HG02678 (cell line): ENCODE results near the gene IL12RB1.
"Not testable (repeated sequence)": the region's sequence is repeated elsewhere in the genome, so short reads cannot be mapped to it uniquely, and the experiment has no call there.

ENCODE experiments used
- ATAC-seq: cut with Tn5 transposase; IDR thresholded peaks from one replicate; pipeline ENCODE4 v1.9.1; 2021; ENCODE audit warnings: mild to moderate bottlenecking, moderate library complexity; ENCODE audit not compliant: unreplicated experiment

IL12RB1 gene

GRCh38 chr19:18090545-18091216, 3.9 kb upstream of the IL12RB1 start:
- ATAC-seq = no peak

- no peak for ATAC-seq
These were observed 3.0 kb upstream of the IL12RB1 start for GRCh38 chr19:18089726-18090125.

- ATAC-seq = not testable (repeated sequence)
These were observed 2.4 kb upstream of the IL12RB1 start for GRCh38 chr19:18089096-18089541.

- no peak for ATAC-seq
These were observed 854 bp downstream of the IL12RB1 start for GRCh38 chr19:18085702-18086457.

GRCh38 chr19:18083929-18084684, 2.6 kb downstream of the IL12RB1 start:
- no peak for ATAC-seq

- ATAC-seq = no peak
These were observed 12.5 kb downstream of the IL12RB1 start for GRCh38 chr19:18074192-18074591.

- ATAC-seq = no peak
These were observed 13.5 kb downstream of the IL12RB1 start for GRCh38 chr19:18073197-18073596.

- ATAC-seq = no peak
These were observed 14.4 kb downstream of the IL12RB1 start for GRCh38 chr19:18072335-18072734.

- ATAC-seq = no peak
These were observed 16.6 kb downstream of the IL12RB1 start for GRCh38 chr19:18070181-18070580.

GRCh38 chr19:18069383-18069782, 17.4 kb downstream of the IL12RB1 start:
- no peak for ATAC-seq

GRCh38 chr19:18068395-18068794, 18.3 kb downstream of the IL12RB1 start:
- no peak for ATAC-seq

GRCh38 chr19:18065173-18065495, 21.6 kb downstream of the IL12RB1 start:
- no peak for ATAC-seq

GRCh38 chr19:18063463-18063862, 23.3 kb downstream of the IL12RB1 start:
- ATAC-seq = no peak

- no peak for ATAC-seq
These were observed 24.7 kb downstream of the IL12RB1 start for GRCh38 chr19:18062028-18062427.

GRCh38 chr19:18060472-18060871, 26.3 kb downstream of the IL12RB1 start:
- no peak for ATAC-seq

GRCh38 chr19:18059902-18060301, 26.8 kb downstream of the IL12RB1 start:
- ATAC-seq = no peak

GRCh38 chr19:18059297-18059696, 27.4 kb downstream of the IL12RB1 start:
- no peak for ATAC-seq

GRCh38 chr19:18058208-18059009, 28.3 kb downstream of the IL12RB1 start:
- peak; percentile 53 for ATAC-seq

GRCh38 chr19:18057557-18057956, 29.2 kb downstream of the IL12RB1 start:
- no peak for ATAC-seq

GRCh38 chr19:18055967-18056366, 30.8 kb downstream of the IL12RB1 start:
- ATAC-seq = no peak
